IMR-90 (cell line): ENCODE data around the gene SYNPO. TPM values are rescaled to one million over a fixed set of nuclear protein-coding genes. Genes with fewer than 3 reads are reported as not detected.

ENCODE experiments used
- ATAC-seq: fragments of 200-7000 bp; cut with Tn5 transposase; 2 replicates; pipeline ENCODE4 v1.9.1; 2020; ENCODE audit warnings: low read depth, mild to moderate bottlenecking, moderate library complexity
- BruUV-seq: library from RNA; stranded (reverse); fragments of 400-500 nt; replicated peaks from 2 replicates; lab custom pipeline; 2021; lab: Mats Ljungman, UMichigan
- CTCF ChIA-PET: fragments of 300-600 bp; formaldehyde crosslinking; extraction: SDS; loops from one replicate; lab custom pipeline; 2021; ENCODE audit warnings: antibody characterized with exemption; lab: Yijun Ruan, JAX
- POLR2A ChIA-PET: fragments of 300-600 bp; sonication (Branson Sonifier 250); formaldehyde crosslinking; loops from one replicate; lab custom pipeline; 2022; ENCODE audit warnings: antibody characterized with exemption; ENCODE audit not compliant: unreplicated experiment; lab: Charles Lee
- DNase-seq: peaks from one replicate; pipeline ENCODE4 v3.0.0; 2013
- H2AFZ ChIP-seq: replicated peaks from 2 replicates; pipeline ENCODE3; 2013; ENCODE audit warnings: low read length, mild to moderate bottlenecking; ENCODE audit not compliant: poor library complexity
- H2AK5ac ChIP-seq: 2 replicates; pipeline ENCODE4 v1.6.1; 2013; ENCODE audit warnings: low read depth, low read length, inconsistent platforms
- H2AK9ac ChIP-seq: replicated peaks from 2 replicates; pipeline ENCODE3; 2013; ENCODE audit warnings: mild to moderate bottlenecking, low read depth, low read length, moderate library complexity; ENCODE audit not compliant: poor library complexity
- H2BK120ac ChIP-seq: 2 replicates; pipeline ENCODE4 v1.6.1; 2013; ENCODE audit warnings: low read depth, low read length, inconsistent platforms
- H2BK15ac ChIP-seq: 3 replicates; pipeline ENCODE4 v1.6.1; 2013; ENCODE audit warnings: low read depth, low read length, inconsistent platforms
- H2BK20ac ChIP-seq: 2 replicates; pipeline ENCODE4 v1.6.1; 2013; ENCODE audit warnings: low read depth, mild to moderate bottlenecking, inconsistent platforms, low read length, moderate library complexity
- H2BK5ac ChIP-seq: 2 replicates; pipeline ENCODE4 v1.6.1; 2013; ENCODE audit warnings: mild to moderate bottlenecking, low read depth, low read length, inconsistent platforms; ENCODE audit not compliant: poor library complexity, severe bottlenecking
- H3K14ac ChIP-seq: replicated peaks from 2 replicates; pipeline ENCODE4 v1.6.1; 2013; ENCODE audit warnings: low read depth, low read length, inconsistent platforms
- H3K18ac ChIP-seq: 2 replicates; pipeline ENCODE4 v1.6.1; 2013; ENCODE audit warnings: low read depth, low read length, control low read depth
- H3K23ac ChIP-seq: 2 replicates; pipeline ENCODE4 v1.6.1; 2013; ENCODE audit warnings: low read depth, low read length, inconsistent platforms
- H3K27ac ChIP-seq: 2 replicates; pipeline ENCODE4 v1.5.1; 2013; ENCODE audit warnings: mild to moderate bottlenecking, control low read depth, low read length; ENCODE audit not compliant: insufficient read depth
- H3K27me3 ChIP-seq: 2 replicates; pipeline ENCODE4 v1.6.1; 2013; ENCODE audit warnings: low read length; ENCODE audit not compliant: control insufficient read depth, insufficient read depth
- H3K36me3 ChIP-seq: 2 replicates; pipeline ENCODE4 v1.6.1; 2013; ENCODE audit warnings: low read length, mixed read lengths; ENCODE audit not compliant: control insufficient read depth, insufficient read depth
- H3K4ac ChIP-seq: 2 replicates; pipeline ENCODE4 v1.6.1; 2013; ENCODE audit warnings: low read depth, low read length, inconsistent platforms
- H3K4me1 ChIP-seq: 2 replicates; pipeline ENCODE4 v1.6.1; 2013; ENCODE audit warnings: low read length, mixed read lengths; ENCODE audit not compliant: control insufficient read depth, insufficient read depth
- H3K4me2 ChIP-seq: 2 replicates; pipeline ENCODE4 v1.6.1; 2013; ENCODE audit warnings: low read depth, mild to moderate bottlenecking, control low read depth, low read length, moderate library complexity
- H3K4me3 ChIP-seq: 2 replicates; pipeline ENCODE4 v1.5.1; 2013; ENCODE audit warnings: low read depth, mild to moderate bottlenecking, control low read depth, low read length, moderate library complexity; ENCODE audit not compliant: insufficient read depth
- H3K56ac ChIP-seq: 2 replicates; pipeline ENCODE4 v1.6.1; 2013; ENCODE audit warnings: low read length, inconsistent platforms; ENCODE audit not compliant: insufficient read depth; ENCODE audit errors: extremely low read depth
- H3K79me1 ChIP-seq, 2 experiments: 2 replicates each; pipeline ENCODE4 v1.6.1; 2013; ENCODE audit warnings: low read length in 2 of 2, inconsistent platforms in 1 of 2, low read depth in 1 of 2
- H3K9ac ChIP-seq: 2 replicates; pipeline ENCODE4 v1.6.1; 2013; ENCODE audit warnings: low read depth, low read length, control low read depth
- H3K9me1 ChIP-seq: 2 replicates; pipeline ENCODE4 v1.6.1; 2013; ENCODE audit warnings: low read length, inconsistent platforms; ENCODE audit not compliant: insufficient read depth
- H3K9me3 ChIP-seq: 2 replicates; pipeline ENCODE4 v1.6.1; 2013; ENCODE audit warnings: low read length; ENCODE audit not compliant: control insufficient read depth, insufficient read depth
- H4K20me1 ChIP-seq: 2 replicates; pipeline ENCODE4 v1.6.1; 2013; ENCODE audit warnings: low read length, inconsistent platforms; ENCODE audit not compliant: insufficient read depth
- H4K5ac ChIP-seq: 2 replicates; pipeline ENCODE4 v1.6.1; 2013; ENCODE audit warnings: mild to moderate bottlenecking, low read depth, low read length, control low read depth
- H4K8ac ChIP-seq, 2 experiments: 2 replicates each; pipeline ENCODE4 v1.6.1; 2013; ENCODE audit warnings: low read depth in 2 of 2, low read length in 2 of 2, control low read depth in 1 of 2, inconsistent platforms in 1 of 2
- H4K91ac ChIP-seq: 2 replicates; pipeline ENCODE4 v1.6.1; 2013; ENCODE audit warnings: low read depth, low read length, inconsistent platforms; ENCODE audit not compliant: insufficient read depth
- CHD1 ChIP-seq: IDR thresholded peaks from 2 replicates; pipeline ENCODE4 v1.6.1; 2012; ENCODE audit warnings: low read depth, low read length, improper control_type of control experiment
- MAZ ChIP-seq: IDR thresholded peaks from 2 replicates; pipeline ENCODE4 v1.6.1; 2012; ENCODE audit warnings: low read depth, mild to moderate bottlenecking, low read length, improper control_type of control experiment, moderate library complexity, borderline replicate concordance
- NFE2L2 ChIP-seq: fragments of 150-350 bp; IDR thresholded peaks from 2 replicates; pipeline ENCODE4 v1.6.1; 2016; ENCODE audit warnings: low read depth, mild to moderate bottlenecking, low read length
- WGBS, 2 experiments: methylation state at CpG; one replicate each; pipeline versions ENCODE4 v1.1.5 to v1.1.7; 2013; ENCODE audit warnings: missing lambda C conversion rate in 2 of 2; ENCODE audit not compliant: insufficient read length in 1 of 2; ENCODE audit errors: extremely low coverage in 2 of 2; 5-methylcytosine and 5-hydroxymethylcytosine counted together
- dilution Hi-C: fragments of 300-500 bp; cut with HindIII; formaldehyde crosslinking; loops from one replicate; pipeline ENCODE4 v1.14.3; 2018; ENCODE audit warnings: low sequenced_read_pairs; ENCODE audit not compliant: unreplicated experiment
- in situ Hi-C: fragments of 300-500 bp; cut with MboI; formaldehyde crosslinking; loops from 3 replicates; pipeline ENCODE4 v1.14.3; 2019; ENCODE audit warnings: low sequenced_read_pairs, inconsistent platforms, mixed read lengths
- intact Hi-C: fragments of 100-400 bp; cut with micrococcal nuclease; formaldehyde crosslinking; loops from 2 replicates; pipeline ENCODE4 v1.10.0; 2022
- polyA plus RNA-seq, 3 experiments: library from polyadenylated mRNA; depleted of rRNA; stranded (reverse); fragments of >200 nt; gene quantifications; 2 replicates each; pipeline ENCODE4 v1.2.3, GENCODE V29; 2012; ENCODE audit warnings: low replicate concordance in 1 of 3
- total RNA-seq: library from RNA; depleted of rRNA; stranded (reverse); fragments of >200 nt; gene quantifications from 2 replicates; pipeline ENCODE4 v1.2.3, GENCODE V29; 2012

SYNPO gene
- total and polyA plus RNA-seq, 2 of the 4 experiments (the other 2 are of a cell fraction), result 3.0 to 24.8 TPM

DNA sequence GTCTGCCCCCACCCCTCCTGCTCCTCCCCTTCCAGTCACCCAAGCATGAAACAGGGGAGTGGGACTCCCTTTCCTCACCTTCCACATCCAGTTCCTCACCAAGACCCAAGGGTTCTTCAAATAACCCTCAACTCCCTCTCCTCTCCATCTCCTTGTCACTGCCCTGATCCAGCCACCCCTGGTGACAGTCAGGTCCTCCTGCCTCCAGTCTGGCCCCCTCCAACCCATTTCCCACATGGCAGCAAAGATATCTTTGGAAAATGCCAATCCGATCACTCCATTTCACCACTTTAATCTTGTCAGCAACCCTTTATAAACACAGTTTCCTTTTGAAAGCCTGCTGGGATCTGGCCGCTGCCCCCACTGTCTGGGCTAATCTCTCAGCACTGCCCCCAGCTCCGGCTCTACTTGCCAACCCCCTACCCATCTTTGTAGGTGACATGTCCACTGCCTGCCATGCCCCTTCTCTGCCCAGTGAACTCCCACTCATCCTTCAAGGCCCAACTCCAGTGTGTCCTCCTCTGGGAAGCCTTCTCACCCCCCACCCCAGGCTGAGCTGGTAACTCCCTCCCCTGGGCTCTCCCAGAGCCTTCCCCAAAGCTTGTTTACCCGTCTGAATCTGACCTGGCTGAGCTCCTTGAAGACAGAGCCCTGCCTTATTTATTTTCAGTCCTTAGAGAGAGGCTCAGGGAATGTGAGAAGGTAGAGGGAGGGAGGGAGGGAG lies 19.8 kb downstream of the SYNPO start:
- ChIA-PET POLR2A (no interaction called here), CTCF (no interaction called here)
- H2AFZ ChIP-seq, result peak overlapping the region; percentile 67

More for the DNA sequence above, 19.8 kb downstream of the SYNPO start:
- H3K4ac ChIP-seq, result peak overlapping the region; percentile 40; the same call in 1 of the 2 replicates
- H3K4me1 ChIP-seq, result peaks cover 20% of the 10 kb centered on the region
- H4K91ac ChIP-seq, result peak overlapping the region; percentile 4; the same call in 1 of the 2 replicates
- H3K4me2 ChIP-seq, result peak overlapping the region; percentile 14; the same call in 1 of the 2 replicates
- 0 out of 3 replicates have a peak overlapping the region, but pooled peaks have one; percentile 47 for H2BK15ac ChIP-seq
- DNase-seq (no peak), ATAC-seq (peak; percentile 33)
- H2BK5ac ChIP-seq, result no peak overlapping the region
- H3K27ac ChIP-seq, result peak overlapping the region; percentile 39; the same call in 1 of the 2 replicates
- no peak overlapping the region for H2BK20ac ChIP-seq
- H3K27me3 ChIP-seq, result peaks cover 9% of the 10 kb centered on the region
- no peak overlapping the region for H3K9ac ChIP-seq
- 0 out of 2 replicates have a peak overlapping the region, but pooled peaks have one; percentile 25 for H3K23ac ChIP-seq
- H2BK120ac ChIP-seq, result peak overlapping the region; percentile 22; the same call in 1 of the 2 replicates
- peak overlapping the region; percentile 81 for H2AK9ac ChIP-seq
- BruUV-seq, result no TSS peak
- H3K9me1 ChIP-seq, result peaks cover 4% of the 10 kb centered on the region; the same call in 1 of the 2 replicates
- H3K56ac ChIP-seq, result no peak overlapping the region
- WGBS, 2 experiments, result 45% methylated on average over 2 of the region's 4 CpGs; no CpG with 5 or more reads in 1 of the 2 experiments
- no peak overlapping the region for H3K4me3 ChIP-seq
- H3K9me3 ChIP-seq, result no peaks in the 10 kb centered on the region
- intact Hi-C loops (no loop called here), dilution Hi-C loops (no loop called here), in situ Hi-C loops (no loop called here)
- H3K14ac ChIP-seq, result peak overlapping the region; percentile 25; the same call in 1 of the 2 replicates
- TF ChIP-seq MAZ (peak; percentile 0; the same call in 1 of the 2 replicates), NFE2L2 (no peak), CHD1 (no peak)
- no peak overlapping the region; the same call in 1 of the 2 replicates for H3K18ac ChIP-seq
- 0 out of 4 replicates have a peak overlapping the region, but pooled peaks of 1 of the 2 experiments have one; percentile 47 for H4K8ac ChIP-seq
- H3K79me1 ChIP-seq, result 0 out of 4 replicates have a peak, but pooled peaks cover 0 to 3% of the 10 kb centered on the region in 2 experiments
- H4K20me1 ChIP-seq, result no peaks in the 10 kb centered on the region; the same call in 1 of the 2 replicates
- H4K5ac ChIP-seq, result peak overlapping the region; percentile 5; the same call in 1 of the 2 replicates
- peak overlapping the region; percentile 37; the same call in 1 of the 2 replicates for H2AK5ac ChIP-seq
- H3K36me3 ChIP-seq, result no peaks in the 10 kb centered on the region
